HEK293T (cell line): ENCODE data around the gene FAM53C.

Source experiments
- BHLHE40 ChIP-seq: fragments of 450-650 bp; IDR thresholded peaks from 2 replicates; pipeline ENCODE4 v1.6.1; 2016; ENCODE audit warnings: mild to moderate bottlenecking, moderate library complexity, borderline replicate concordance
- CTBP1 ChIP-seq: fragments of 450-650 bp; IDR thresholded peaks from 2 replicates; pipeline ENCODE4 v1.6.1; 2016; ENCODE audit warnings: borderline replicate concordance
- ELF4 ChIP-seq: fragments of 450-650 bp; IDR thresholded peaks from 2 replicates; pipeline ENCODE4 v1.6.1; 2017; ENCODE audit warnings: antibody characterized with exemption
- FOXA1 ChIP-seq: fragments of 450-650 bp; IDR thresholded peaks from 2 replicates; pipeline ENCODE4 v1.6.1; 2016; ENCODE audit warnings: mild to moderate bottlenecking
- FOXK2 ChIP-seq: fragments of 450-650 bp; IDR thresholded peaks from 2 replicates; pipeline ENCODE4 v1.6.1; 2016; ENCODE audit warnings: mild to moderate bottlenecking
- FOXM1 ChIP-seq: fragments of 450-650 bp; IDR thresholded peaks from 2 replicates; pipeline ENCODE4 v1.6.1; 2017; ENCODE audit warnings: mild to moderate bottlenecking, borderline replicate concordance
- L3MBTL2 ChIP-seq: fragments of 450-650 bp; conservative IDR thresholded peaks from 2 replicates; pipeline ENCODE4 v1.6.1; 2016; ENCODE audit warnings: mild to moderate bottlenecking
- LEF1 ChIP-seq: fragments of 450-650 bp; IDR thresholded peaks from 2 replicates; pipeline ENCODE4 v1.6.1; 2017; ENCODE audit warnings: mild to moderate bottlenecking, borderline replicate concordance
- NFRKB ChIP-seq: fragments of 450-650 bp; IDR thresholded peaks from 2 replicates; pipeline ENCODE4 v1.6.1; 2016; ENCODE audit warnings: mild to moderate bottlenecking, moderate library complexity
- SP1 ChIP-seq: fragments of 450-650 bp; IDR thresholded peaks from 2 replicates; pipeline ENCODE4 v1.6.1; 2017
- SUZ12 ChIP-seq: fragments of 450-650 bp; IDR thresholded peaks from 2 replicates; pipeline ENCODE4 v1.6.1; 2016; ENCODE audit warnings: mild to moderate bottlenecking
- TARDBP ChIP-seq: fragments of 450-650 bp; IDR thresholded peaks from 2 replicates; pipeline ENCODE4 v1.6.1; 2016
- TF ChIP-seq, protein P1 (sequence below): fragments of 450-650 bp; IDR thresholded peaks from 2 replicates; pipeline ENCODE4 v1.6.1; 2016

GRCh38 chr5:138330813-138331448 lies 7.1 kb upstream of the FAM53C start:
- no peak for TF ChIP-seq BHLHE40
- no peak for TF ChIP-seq FOXK2
- no peak for TF ChIP-seq TARDBP
- no peak for TF ChIP-seq SUZ12
- TF ChIP-seq NFRKB = no peak
- TF ChIP-seq ELF4 = no peak
- TF ChIP-seq, protein P1, sequence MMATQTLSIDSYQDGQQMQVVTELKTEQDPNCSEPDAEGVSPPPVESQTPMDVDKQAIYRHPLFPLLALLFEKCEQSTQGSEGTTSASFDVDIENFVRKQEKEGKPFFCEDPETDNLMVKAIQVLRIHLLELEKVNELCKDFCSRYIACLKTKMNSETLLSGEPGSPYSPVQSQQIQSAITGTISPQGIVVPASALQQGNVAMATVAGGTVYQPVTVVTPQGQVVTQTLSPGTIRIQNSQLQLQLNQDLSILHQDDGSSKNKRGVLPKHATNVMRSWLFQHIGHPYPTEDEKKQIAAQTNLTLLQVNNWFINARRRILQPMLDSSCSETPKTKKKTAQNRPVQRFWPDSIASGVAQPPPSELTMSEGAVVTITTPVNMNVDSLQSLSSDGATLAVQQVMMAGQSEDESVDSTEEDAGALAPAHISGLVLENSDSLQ = no peak
- no peak for TF ChIP-seq CTBP1
- TF ChIP-seq LEF1 = no peak
- no peak for TF ChIP-seq SP1
- TF ChIP-seq FOXM1 = no peak
- no peak for TF ChIP-seq FOXA1
- TF ChIP-seq L3MBTL2 = no peak
